K562 (cell line): ENCODE data around the gene ORMDL2. TPM values are rescaled to one million over a fixed set of nuclear protein-coding genes. Genes with fewer than 3 reads are reported as not detected.

Experiments used
- ATAC-seq: fragments of 200-7000 bp; cut with Tn5 transposase; 3 replicates; pipeline ENCODE4 v1.9.1; 2020; ENCODE audit warnings: moderate library complexity
- BruUV-seq: library from RNA; stranded (reverse); fragments of 400-500 nt; replicated peaks from 2 replicates; lab custom pipeline; 2021; lab: Mats Ljungman, UMichigan
- CTCF ChIA-PET: fragments of 300-600 bp; formaldehyde crosslinking; extraction: SDS; loops from one replicate; lab custom pipeline; 2021; ENCODE audit warnings: low intra/inter-chr PET ratio; lab: Yijun Ruan, JAX
- POLR2A ChIA-PET: fragments of 300-600, 350-650 bp; sonication (Branson Sonifier 250); formaldehyde crosslinking; extraction: SDS; loops from one replicate; lab custom pipeline; 2021; ENCODE audit warnings: antibody characterized with exemption, inconsistent platforms; lab: Yijun Ruan, JAX
- DNase-seq, 4 experiments: peaks; one replicate each; pipeline versions ENCODE4 v3.0.0 to v3.0.0-alpha.2; 2011 to 2018; ENCODE audit warnings: low spot score in 3 of 4, mixed read lengths in 3 of 4; ENCODE audit errors: extremely low read depth in 1 of 4
- FAIRE-seq: peaks from 2 replicates; lab custom pipeline; 2011; peaks lifted over from hg19 to GRCh38; lab: Jason Lieb, UNC
- H2AFZ ChIP-seq: 2 replicates; pipeline ENCODE4 v1.6.0; 2011; ENCODE audit warnings: low read depth, low read length, control low read depth, inconsistent platforms
- H3K27ac ChIP-seq: fragments of 200-600 bp; 3 replicates; pipeline ENCODE4 v1.8.0; 2011; ENCODE audit warnings: low read depth, mild to moderate bottlenecking, control low read depth, inconsistent platforms, low read length, moderate library complexity, mixed read lengths; ENCODE audit errors: extremely low read depth
- H3K27me3 ChIP-seq, 2 experiments: fragments of 300-600 bp in 1 of 2; 2 replicates in 1 of 2; 3 replicates in 1 of 2; pipeline versions ENCODE4 v1.6.0 to v1.8.0; 2011; ENCODE audit warnings: inconsistent platforms in 2 of 2, low read length in 2 of 2, mild to moderate bottlenecking in 1 of 2, mixed read lengths in 1 of 2, moderate library complexity in 1 of 2; ENCODE audit not compliant: control insufficient read depth in 2 of 2, insufficient read depth in 2 of 2
- H3K36me3 ChIP-seq: fragments of 300-600 bp; 3 replicates; pipeline ENCODE4 v1.8.0; 2011; ENCODE audit warnings: mild to moderate bottlenecking, low read length, inconsistent platforms; ENCODE audit not compliant: control insufficient read depth, insufficient read depth
- H3K4me1 ChIP-seq, 2 experiments: fragments of 200-600 bp in 1 of 2; replicated peaks in 1 of 2; 2 replicates in 1 of 2; 3 replicates in 1 of 2; pipeline versions ENCODE4 v1.5.1 to v1.8.0; 2011; ENCODE audit warnings: inconsistent platforms in 2 of 2, low read length in 2 of 2, mild to moderate bottlenecking in 1 of 2, mixed read lengths in 1 of 2, moderate library complexity in 1 of 2; ENCODE audit not compliant: control insufficient read depth in 2 of 2, insufficient read depth in 2 of 2
- H3K4me2 ChIP-seq: 2 replicates; pipeline ENCODE4 v1.6.1; 2011; ENCODE audit warnings: low read length, control low read depth, inconsistent platforms, mixed read lengths; ENCODE audit not compliant: insufficient read depth
- H3K4me3 ChIP-seq: fragments of 200-600 bp; sonication (generic), shearing (Covaris generic); 2 replicates; pipeline ENCODE4 v1.5.1; 2016; ENCODE audit warnings: control low read depth, inconsistent platforms
- H3K79me2 ChIP-seq: fragments of 200-600 bp; 3 replicates; pipeline ENCODE4 v1.8.0; 2011; ENCODE audit warnings: low read length, inconsistent platforms; ENCODE audit not compliant: control insufficient read depth, insufficient read depth
- H3K9ac ChIP-seq, 2 experiments: 2 replicates each; pipeline versions ENCODE4 v1.6.0 to v1.6.1; 2011; ENCODE audit warnings: low read depth in 2 of 2, low read length in 2 of 2, control low read depth in 1 of 2, inconsistent platforms in 1 of 2, mild to moderate bottlenecking in 1 of 2, mixed read lengths in 1 of 2; ENCODE audit not compliant: insufficient read depth in 1 of 2
- H3K9me1 ChIP-seq: one replicate; pipeline ENCODE4 v1.6.0; 2011; ENCODE audit warnings: inconsistent platforms, mild to moderate bottlenecking, low read length, moderate library complexity; ENCODE audit not compliant: control insufficient read depth, insufficient read depth
- H3K9me3 ChIP-seq: replicated peaks from 2 replicates; pipeline ENCODE4 v1.5.1; 2011; ENCODE audit warnings: low read depth, low read length, inconsistent platforms; ENCODE audit not compliant: control insufficient read depth, insufficient read depth
- H4K20me1 ChIP-seq: replicated peaks from 2 replicates; pipeline ENCODE4 v1.6.1; 2011; ENCODE audit warnings: low read length, inconsistent platforms, mixed read lengths; ENCODE audit not compliant: control insufficient read depth, insufficient read depth
- CHD4 ChIP-seq: fragments of 200-600 bp; sonication (generic); IDR thresholded peaks from 3 replicates; pipeline ENCODE4 v1.6.1; 2012; ENCODE audit warnings: low read depth, mild to moderate bottlenecking, mixed read lengths, low read length, inconsistent platforms; ENCODE audit not compliant: insufficient read depth, insufficient replicate concordance, poor library complexity, severe bottlenecking
- IRF1 ChIP-seq: sonication (generic); formaldehyde crosslinking; IDR thresholded peaks from 2 replicates; pipeline ENCODE4 v1.8.0; 2022; ENCODE audit warnings: missing genetic modification reagents, mild to moderate bottlenecking, borderline replicate concordance
- MTA3 ChIP-seq: fragments of 450-650 bp; formaldehyde crosslinking; IDR thresholded peaks from 2 replicates; pipeline ENCODE4 v1.6.1; 2017; ENCODE audit warnings: mild to moderate bottlenecking, borderline replicate concordance
- MXD1 ChIP-seq: fragments of 250-450 bp; sonication (Bioruptor Pico); IDR thresholded peaks from 2 replicates; pipeline ENCODE4 v1.8.0; 2021; ENCODE audit warnings: borderline replicate concordance, mild to moderate bottlenecking, moderate library complexity; ENCODE audit not compliant: poor library complexity, severe bottlenecking
- NR4A1 ChIP-seq, 2 experiments: fragments of 250-450 bp in 1 of 2; fragments of 450-650 bp in 1 of 2; sonication (Bioruptor Pico) in 1 of 2; IDR thresholded peaks; 2 replicates each; pipeline versions ENCODE4 v1.4.0 to v1.6.1; 2016 to 2020; ENCODE audit warnings: mild to moderate bottlenecking in 2 of 2, missing compliant biosample characterization in 1 of 2, missing genetic modification characterization in 1 of 2, moderate library complexity in 1 of 2
- PCBP2 ChIP-seq: fragments of 200-400 bp; formaldehyde crosslinking; IDR thresholded peaks from 2 replicates; pipeline ENCODE4 v1.6.1; 2018; ENCODE audit warnings: low read length, low read depth, mild to moderate bottlenecking, moderate library complexity; ENCODE audit not compliant: poor library complexity, severe bottlenecking
- POLR3A ChIP-seq: IDR thresholded peaks from 2 replicates; pipeline ENCODE4 v1.6.1; 2011; ENCODE audit warnings: borderline replicate concordance, mild to moderate bottlenecking, moderate library complexity; ENCODE audit not compliant: insufficient read length, insufficient read depth; ENCODE audit errors: extremely low read depth
- WGBS: fragments of 100-300 bp; shearing (Covaris generic); methylation state at CpG from one replicate; pipeline ENCODE4 v1.1.6; 2016; ENCODE audit warnings: low coverage, mixed read lengths; ENCODE audit not compliant: insufficient coverage; ENCODE audit errors: missing lambda C conversion rate; 5-methylcytosine and 5-hydroxymethylcytosine counted together
- in situ Hi-C: fragments of 300-500 bp; cut with MboI; formaldehyde crosslinking; loops from 4 replicates; pipeline ENCODE4 v1.15.0; 2018; ENCODE audit warnings: inconsistent platforms, mixed read lengths
- intact Hi-C: fragments of 100-400 bp; cut with micrococcal nuclease; formaldehyde crosslinking; loops from 2 replicates; pipeline ENCODE4 v1.14.2; 2022
- polyA plus RNA-seq, 8 experiments: library from polyadenylated mRNA; depleted of rRNA in 4 of 8; stranded (reverse) in 5 of 8; unstranded in 3 of 8; fragments of >200 nt; fragmentation: Nextera tagmentation in 2 of 8; fragmentation: Illumina TruSeq in 1 of 8; extraction: Ambion mirVana in 2 of 8; extraction: Trizol in 1 of 8; gene quantifications; 2 replicates each; pipeline versions ENCODE4 v1.2.1 to v1.2.3, GENCODE V29; 2011 to 2014; ENCODE audit warnings: inconsistent platforms in 1 of 8, missing spikeins in 1 of 8
- total RNA-seq, 7 experiments: library from RNA; depleted of rRNA in 6 of 7; stranded (reverse); fragments of >200 nt in 6 of 7; fragmentation: Illumina TruSeq in 2 of 7; extraction: Trizol in 2 of 7; gene quantifications; 2 replicates each; pipeline versions ENCODE4 v1.2.1 to v1.2.3, GENCODE V29; 2011 to 2021; ENCODE audit warnings: low replicate concordance in 1 of 7
- TF ChIP-seq, protein P1 (sequence below): fragments of 250-450 bp; sonication (Bioruptor Pico); IDR thresholded peaks from 2 replicates; pipeline ENCODE4 v1.8.0; 2022; ENCODE audit warnings: moderate library complexity, mild to moderate bottlenecking, inconsistent platforms

Gene ORMDL2
- total and polyA plus RNA-seq, 9 of the 15 experiments (the other 6 are each of a cell fraction or from before 2014, with no cell fraction given), result 9.9 to 113 (median 34.4) TPM

- H3K79me2 ChIP-seq, result no peaks in the 10 kb centered on the region
- no peaks in the 10 kb centered on the region for H3K36me3 ChIP-seq
- no peaks in the 10 kb centered on the region; a peak in 1 of 5 replicates for H3K4me1 ChIP-seq
- no peak overlapping the region for H3K4me2 ChIP-seq
- BruUV-seq, result no TSS peak
- H3K27me3 ChIP-seq, result no peaks in the 10 kb centered on the region
- WGBS, result 47% methylated on average over 8 of the region's 8 CpGs
- in situ Hi-C loops, result no loop called here
- DNase-seq, result no peak
- CTCF ChIA-PET, result no interaction called here
- no peaks in the 10 kb centered on the region; the same call in 1 of the 2 replicates for H3K9me3 ChIP-seq
- no peak overlapping the region for H3K4me3 ChIP-seq
- no peak for ATAC-seq
- TF ChIP-seq CHD4 (no peak), PCBP2 (no peak), IRF1 (CRISPR knock-in tag) (no peak), NR4A1 (CRISPR knock-in tag; IDR thresholded peaks at IDR 0.05) (no peak), NR4A1 (tag; IDR thresholded peaks at IDR 0.05) (no peak), POLR3A (no peak), MXD1 (CRISPR knock-in tag) (no peak), MTA3 (no peak)
- TF ChIP-seq, protein P1, sequence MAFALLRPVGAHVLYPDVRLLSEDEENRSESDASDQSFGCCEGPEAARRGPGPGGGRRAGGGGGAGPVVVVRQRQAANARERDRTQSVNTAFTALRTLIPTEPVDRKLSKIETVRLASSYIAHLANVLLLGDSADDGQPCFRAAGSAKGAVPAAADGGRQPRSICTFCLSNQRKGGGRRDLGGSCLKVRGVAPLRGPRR (CRISPR knock-in tag), result no peak
- H3K27ac ChIP-seq, result no peak overlapping the region
- no peaks in the 10 kb centered on the region for H4K20me1 ChIP-seq
- FAIRE-seq, result no peak
- H3K9me1 ChIP-seq, result no peaks in the 10 kb centered on the region
- H2AFZ ChIP-seq, result no peak overlapping the region
- H3K9ac ChIP-seq, result no peak overlapping the region
- intact Hi-C loops, result no loop called here
- POLR2A ChIA-PET, result no interaction called here
These were observed 43.6 kb downstream of the ORMDL2 start for GRCh38 chr12:55861396-55861795.
